CD4-positive, alpha-beta T cell (primary cell): ENCODE results near the gene COL23A1. TPM values are rescaled to one million over a fixed set of nuclear protein-coding genes. Genes with fewer than 3 reads are reported as not detected.

Experiments
- ATAC-seq: fragments of 200-7000 bp; cut with Tn5 transposase; one replicate; pipeline ENCODE4 v1.10.0; 2022; ENCODE audit warnings: mild to moderate bottlenecking; ENCODE audit not compliant: poor library complexity
- CTCF ChIA-PET: fragments of 350-600 bp; sonication (Branson Sonifier 250); formaldehyde crosslinking; loops from one replicate; lab custom pipeline; 2021; ENCODE audit warnings: antibody characterized with exemption, inconsistent platforms; lab: Charles Lee
- POLR2A ChIA-PET: fragments of 350-600 bp; sonication (Branson Sonifier 250); formaldehyde crosslinking; loops from one replicate; lab custom pipeline; 2021; ENCODE audit warnings: antibody characterized with exemption, inconsistent platforms; lab: Charles Lee
- DNase-seq, 14 experiments: peaks; one replicate each; pipeline ENCODE4 v3.0.0-alpha.2; 2013 to 2020; ENCODE audit warnings: mixed read lengths in 2 of 14
- H3K27ac ChIP-seq, 2 donors: one replicate each; pipeline versions ENCODE4 v1.5.1 to v1.7.0; 2013; ENCODE audit warnings: low read length in 2 of 2, low read depth in 1 of 2, mild to moderate bottlenecking in 1 of 2
- H3K27me3 ChIP-seq, 2 experiments: 1 replicate in 1 of 2; 2 replicates in 1 of 2; pipeline versions ENCODE4 v1.6.1 to v1.7.0; 2013; ENCODE audit warnings: low read length in 2 of 2, control low read depth in 1 of 2, mild to moderate bottlenecking in 1 of 2, moderate library complexity in 1 of 2; ENCODE audit not compliant: insufficient read depth in 2 of 2, control insufficient read depth in 1 of 2
- H3K36me3 ChIP-seq: one replicate; pipeline ENCODE4 v1.6.1; 2013; ENCODE audit warnings: low read length, control low read depth; ENCODE audit not compliant: insufficient read depth
- H3K4me1 ChIP-seq: one replicate; pipeline ENCODE4 v1.6.1; 2013; ENCODE audit warnings: low read length, control low read depth; ENCODE audit not compliant: insufficient read depth
- H3K4me3 ChIP-seq: one replicate; pipeline ENCODE4 v1.5.1; 2013; ENCODE audit warnings: mild to moderate bottlenecking, low read length, moderate library complexity
- H3K9me3 ChIP-seq, 2 experiments: 1 replicate in 1 of 2; 2 replicates in 1 of 2; pipeline versions ENCODE4 v1.6.1 to v1.7.0; 2013; ENCODE audit warnings: low read length in 2 of 2, mild to moderate bottlenecking in 2 of 2, control low read depth in 1 of 2, moderate library complexity in 1 of 2; ENCODE audit not compliant: control insufficient read depth in 1 of 2, insufficient read depth in 1 of 2
- H3K27ac Mint-ChIP-seq: one replicate; pipeline ENCODE4 v1.8.0; 2020; ENCODE audit warnings: mixed read lengths
- H3K27me3 Mint-ChIP-seq: one replicate; pipeline ENCODE4 v1.8.0; 2021; ENCODE audit warnings: mixed read lengths
- H3K36me3 Mint-ChIP-seq: one replicate; pipeline ENCODE4 v1.8.0; 2021; ENCODE audit warnings: low read depth, mixed read lengths
- H3K4me1 Mint-ChIP-seq: one replicate; pipeline ENCODE4 v1.8.0; 2021; ENCODE audit warnings: low read depth, mixed read lengths
- H3K4me3 Mint-ChIP-seq: one replicate; pipeline ENCODE4 v1.8.0; 2020; ENCODE audit warnings: mild to moderate bottlenecking, mixed read lengths
- H3K9me3 Mint-ChIP-seq: one replicate; pipeline ENCODE4 v1.8.0; 2020; ENCODE audit warnings: mixed read lengths
- CTCF ChIP-seq: fragments of 200-600 bp; IDR thresholded peaks from one replicate; pipeline ENCODE4 v1.8.0; 2022; ENCODE audit warnings: antibody characterized with exemption, mild to moderate bottlenecking
- intact Hi-C, 2 experiments: fragments of 100-400 bp; cut with DNase I in 1 of 2; cut with micrococcal nuclease in 1 of 2; formaldehyde crosslinking; loops; one replicate each; pipeline versions ENCODE4 v1.15.1 to v1.9.0; 2023 to 2025; cut with DNase I, micrococcal nuclease
- total RNA-seq, 174 experiments: library from RNA in 2 of 174; stranded (reverse) in 2 of 174; gene quantifications; one replicate each; pipeline ENCODE4 v1.2.3 and lab custom pipeline; 2021 to 2026

COL23A1 gene
- total RNA-seq, 2 experiments from 2014 or later: not detected

- TF ChIP-seq CTCF: no peak
- Histone ChIP-seq H3K27me3 (no peaks in the 10 kb centered on the region), H3K9me3 (no peaks in the 10 kb centered on the region), H3K4me1 (peaks cover 10% of the 10 kb centered on the region), H3K36me3 (peaks cover 78% of the 10 kb centered on the region), H3K4me3 (no peak overlapping the region), H3K27ac (no peak overlapping the region)
- Mint-ChIP-seq H3K36me3 (peaks cover 85% of the 10 kb centered on the region), H3K27ac (peak overlapping the region; percentile 6), H3K4me3 (no peak overlapping the region), H3K4me1 (peaks cover 1% of the 10 kb centered on the region), H3K9me3 (no peaks in the 10 kb centered on the region), H3K27me3 (no peaks in the 10 kb centered on the region)
- ChIA-PET POLR2A (interaction anchor here (1.0 to 2.0 kb wide), 2 partner anchors 11 to 30 kb away, joined by 3 to 14 read pairs; partner anchors contain the start of gene HNRNPAB), CTCF (no interaction called here)
- ATAC-seq (no peak), DNase-seq (no peak)
- intact Hi-C loops: no loop called here
Measured at GRCh38 chr5:178215280-178216002, 374.8 kb downstream of the COL23A1 start.

GRCh38 chr5:178214160-178214803, 375.9 kb downstream of the COL23A1 start:
- peaks cover 6% of the 10 kb centered on the region for H3K4me1 Mint-ChIP-seq
- ChIA-PET POLR2A (interaction anchor here (1.4 to 2.6 kb wide), 2 partner anchors 8 to 10 kb away, joined by 4 to 16 read pairs; partner anchors contain the start of gene HNRNPAB), CTCF (no interaction called here)
- H3K27me3 ChIP-seq: no peaks in the 10 kb centered on the region
- peak overlapping the region; percentile 63 for H3K27ac Mint-ChIP-seq
- peaks cover 10% of the 10 kb centered on the region for H3K4me1 ChIP-seq
- H3K4me3 Mint-ChIP-seq: no peak overlapping the region
- H3K36me3 Mint-ChIP-seq: peaks cover 88% of the 10 kb centered on the region
- H3K4me3 ChIP-seq: no peak overlapping the region
- intact Hi-C loops: no loop called here
- H3K27me3 Mint-ChIP-seq: no peaks in the 10 kb centered on the region
- peak in 1 of 14 experiments; percentile 3 for DNase-seq
- H3K36me3 ChIP-seq: peaks cover 87% of the 10 kb centered on the region
- H3K9me3 ChIP-seq: no peaks in the 10 kb centered on the region
- H3K9me3 Mint-ChIP-seq: no peaks in the 10 kb centered on the region
- no peak for TF ChIP-seq CTCF
- no peak overlapping the region for H3K27ac ChIP-seq
- no peak for ATAC-seq

GRCh38 chr5:178213748-178214151, 376.4 kb downstream of the COL23A1 start:
- no peak overlapping the region for H3K4me3 Mint-ChIP-seq
- CTCF ChIA-PET: no interaction called here
- no peak for TF ChIP-seq CTCF
- H3K9me3 ChIP-seq: no peaks in the 10 kb centered on the region
- peaks cover 88% of the 10 kb centered on the region for H3K36me3 Mint-ChIP-seq
- peak in 1 of 14 experiments; percentile 1 for DNase-seq
- peaks cover 89% of the 10 kb centered on the region for H3K36me3 ChIP-seq
- H3K27ac Mint-ChIP-seq: peak overlapping the region; percentile 63
- no peaks in the 10 kb centered on the region for H3K9me3 Mint-ChIP-seq
- H3K4me1 Mint-ChIP-seq: peaks cover 8% of the 10 kb centered on the region
- H3K4me3 ChIP-seq: no peak overlapping the region
- H3K27me3 ChIP-seq: no peaks in the 10 kb centered on the region
- peaks cover 10% of the 10 kb centered on the region for H3K4me1 ChIP-seq
- H3K27ac ChIP-seq: no peak overlapping the region
- POLR2A ChIA-PET: interaction anchor here (1.4 to 2.6 kb wide), 2 partner anchors 8 to 9 kb away, joined by 4 to 16 read pairs; partner anchors contain the start of gene HNRNPAB
- intact Hi-C loops: no loop called here
- no peak for ATAC-seq
- H3K27me3 Mint-ChIP-seq: no peaks in the 10 kb centered on the region
